HepG2 (cell line): ENCODE measurements around the gene LYPD6B. TPM values are rescaled to one million over a fixed set of nuclear protein-coding genes. Genes with fewer than 3 reads are reported as not detected.

Experiments
- ATAC-seq: fragments of 200-7000 bp; cut with Tn5 transposase; 3 replicates; pipeline ENCODE4 v1.9.1; 2020; ENCODE audit warnings: mild to moderate bottlenecking, moderate library complexity
- BruUV-seq: library from RNA; stranded (reverse); fragments of 400-500 nt; replicated peaks from 2 replicates; lab custom pipeline; 2021; lab: Mats Ljungman, UMichigan
- CTCF ChIA-PET: fragments of 300-600 bp; formaldehyde crosslinking; extraction: SDS; loops from one replicate; lab custom pipeline; 2021; ENCODE audit warnings: low total read pairs, inconsistent platforms, low intra/inter-chr PET ratio; lab: Yijun Ruan, JAX
- POLR2A ChIA-PET: fragments of 350-600 bp; sonication (Branson Sonifier 250); formaldehyde crosslinking; loops from one replicate; lab custom pipeline; 2020; ENCODE audit warnings: antibody characterized with exemption, inconsistent platforms; lab: Yijun Ruan, JAX
- DNase-seq: peaks from one replicate; pipeline ENCODE4 v3.0.0-alpha.2; 2015; ENCODE audit warnings: low spot score
- FAIRE-seq: peaks from 3 replicates; lab custom pipeline; 2011; peaks lifted over from hg19 to GRCh38; lab: Jason Lieb, UNC
- H2AFZ ChIP-seq: one replicate; pipeline ENCODE4 v1.6.1; 2011; ENCODE audit warnings: low read length, inconsistent platforms
- H3K27ac ChIP-seq: fragments of 300-600 bp; 3 replicates; pipeline ENCODE4 v1.8.0; 2011; ENCODE audit warnings: mixed run types, mild to moderate bottlenecking, mixed read lengths, low read length, inconsistent platforms; ENCODE audit not compliant: insufficient read depth; ENCODE audit errors: extremely low read length
- H3K27me3 ChIP-seq, 2 experiments: fragments of 200-600 bp in 1 of 2; 2 replicates in 1 of 2; 3 replicates in 1 of 2; pipeline versions ENCODE4 v1.6.0 to v1.8.0; 2011; ENCODE audit warnings: low read length in 2 of 2, mild to moderate bottlenecking in 2 of 2, moderate library complexity in 2 of 2, inconsistent platforms in 1 of 2; ENCODE audit not compliant: insufficient read depth in 2 of 2, control insufficient read depth in 1 of 2
- H3K36me3 ChIP-seq, 2 experiments: fragments of 200-600 bp in 1 of 2; replicated peaks in 1 of 2; 2 replicates in 1 of 2; 3 replicates in 1 of 2; pipeline versions ENCODE4 v1.5.1 to v1.8.0; 2011; ENCODE audit warnings: low read length in 2 of 2, inconsistent platforms in 1 of 2; ENCODE audit not compliant: insufficient read depth in 2 of 2, control insufficient read depth in 1 of 2
- H3K4me1 ChIP-seq: 2 replicates; pipeline ENCODE4 v1.5.1; 2012; ENCODE audit warnings: low read length, inconsistent platforms; ENCODE audit not compliant: insufficient read depth
- H3K4me2 ChIP-seq: 2 replicates; pipeline ENCODE4 v1.6.0; 2011; ENCODE audit warnings: low read depth, low read length, inconsistent platforms
- H3K4me3 ChIP-seq, 3 experiments: fragments of 200-600 bp in 1 of 3; sonication (generic), shearing (Covaris generic) in 1 of 3; replicated peaks in 1 of 3; 2 replicates each; pipeline ENCODE4 v1.5.1; 2011 to 2016; ENCODE audit warnings: low read length in 3 of 3, inconsistent platforms in 2 of 3, low read depth in 2 of 3, mild to moderate bottlenecking in 2 of 3, control low read depth in 1 of 3, mixed read lengths in 1 of 3; ENCODE audit not compliant: insufficient read depth in 1 of 3
- H3K79me2 ChIP-seq: one replicate; pipeline ENCODE4 v1.6.1; 2011; ENCODE audit warnings: low read length, inconsistent platforms; ENCODE audit not compliant: insufficient read depth
- H3K9ac ChIP-seq: 2 replicates; pipeline ENCODE4 v1.6.0; 2011; ENCODE audit warnings: mild to moderate bottlenecking, low read depth, low read length, inconsistent platforms; ENCODE audit not compliant: insufficient read depth
- H3K9me3 ChIP-seq: 2 replicates; pipeline ENCODE4 v1.5.1; 2012; ENCODE audit warnings: mild to moderate bottlenecking, low read length
- H4K20me1 ChIP-seq: 2 replicates; pipeline ENCODE4 v1.6.0; 2011; ENCODE audit warnings: inconsistent platforms, mild to moderate bottlenecking, low read length, moderate library complexity; ENCODE audit not compliant: insufficient read depth
- GMEB2 ChIP-seq: IDR thresholded peaks from 2 replicates; pipeline ENCODE4 v1.6.1; 2016; ENCODE audit warnings: missing biosample characterization, missing genetic modification reagents, low read depth
- HMGXB4 ChIP-seq, 2 experiments: sonication (generic) in 1 of 2; formaldehyde crosslinking in 1 of 2; IDR thresholded peaks; 2 replicates each; pipeline versions ENCODE4 v1.4.0 to v1.6.1; 2018 to 2020; ENCODE audit warnings: missing genetic modification reagents in 2 of 2, borderline replicate concordance in 1 of 2, low read depth in 1 of 2, mild to moderate bottlenecking in 1 of 2, missing biosample characterization in 1 of 2
- HNRNPL ChIP-seq: fragments of 200-400 bp; formaldehyde crosslinking; IDR thresholded peaks from 2 replicates; pipeline ENCODE4 v1.6.1; 2017; ENCODE audit warnings: mild to moderate bottlenecking, low read depth, low read length
- MAF1 ChIP-seq: sonication (generic); formaldehyde crosslinking; IDR thresholded peaks from 2 replicates; pipeline ENCODE4 v1.5.0; 2020; ENCODE audit warnings: missing genetic modification reagents, borderline replicate concordance
- MEIS2 ChIP-seq: sonication (generic); formaldehyde crosslinking; IDR thresholded peaks from 2 replicates; pipeline ENCODE4 v1.9.0; 2021; ENCODE audit warnings: mild to moderate bottlenecking, missing genetic modification reagents
- NPAS2 ChIP-seq: sonication (generic); formaldehyde crosslinking; IDR thresholded peaks from 2 replicates; pipeline ENCODE4 v1.8.0; 2022; ENCODE audit warnings: mild to moderate bottlenecking, missing genetic modification reagents, borderline replicate concordance
- PREB ChIP-seq: sonication (generic); formaldehyde crosslinking; IDR thresholded peaks from 2 replicates; pipeline ENCODE4 v1.4.0; 2020; ENCODE audit warnings: missing genetic modification reagents
- RFX5 ChIP-seq: IDR thresholded peaks from 2 replicates; pipeline ENCODE4 v1.6.1; 2011; ENCODE audit warnings: low read depth, low read length, improper control_type of control experiment
- SMARCC2 ChIP-seq: fragments of 450-650 bp; IDR thresholded peaks from 2 replicates; pipeline ENCODE4 v1.6.1; 2017; ENCODE audit warnings: antibody characterized with exemption, mild to moderate bottlenecking
- STAT5B ChIP-seq: sonication (generic); formaldehyde crosslinking; IDR thresholded peaks from 2 replicates; pipeline ENCODE4 v1.4.0; 2020; ENCODE audit warnings: missing genetic modification reagents
- THAP8 ChIP-seq: sonication (generic); formaldehyde crosslinking; IDR thresholded peaks from 2 replicates; pipeline ENCODE4 v1.5.1; 2020; ENCODE audit warnings: missing genetic modification reagents, mild to moderate bottlenecking, borderline replicate concordance
- ZBTB4 ChIP-seq: sonication (generic); formaldehyde crosslinking; IDR thresholded peaks from 2 replicates; pipeline ENCODE4 v1.4.0; 2020; ENCODE audit warnings: missing genetic modification reagents, mild to moderate bottlenecking, borderline replicate concordance
- ZNF510 ChIP-seq: sonication (generic); formaldehyde crosslinking; IDR thresholded peaks from 2 replicates; pipeline ENCODE4 v1.4.0; 2020; ENCODE audit warnings: low read depth, mild to moderate bottlenecking, missing genetic modification reagents
- ZNF552 ChIP-seq: sonication (generic); formaldehyde crosslinking; IDR thresholded peaks from 2 replicates; pipeline ENCODE4 v1.9.0; 2022; ENCODE audit warnings: missing genetic modification reagents, mild to moderate bottlenecking, borderline replicate concordance
- ZNF790 ChIP-seq: sonication (generic); formaldehyde crosslinking; IDR thresholded peaks from 2 replicates; pipeline ENCODE4 v1.8.0; 2022; ENCODE audit warnings: missing genetic modification reagents, mild to moderate bottlenecking, borderline replicate concordance
- WGBS: methylation state at CpG from one replicate; pipeline ENCODE4 v1.1.6; 2017; ENCODE audit warnings: low lambda C conversion rate; 5-methylcytosine and 5-hydroxymethylcytosine counted together
- in situ Hi-C: cut with HindIII; loops from 2 replicates; pipeline ENCODE4 v1.10.0; 2017; ENCODE audit warnings: low pct_unique_long_range_greater_than_20kb; ENCODE audit not compliant: extremely low pct_ligation_motif_present
- intact Hi-C: fragments of 100-400 bp; cut with micrococcal nuclease; formaldehyde crosslinking; loops from one replicate; pipeline ENCODE4 v1.10.0; 2022; ENCODE audit not compliant: unreplicated experiment
- polyA plus RNA-seq, 8 experiments: library from polyadenylated mRNA; depleted of rRNA in 3 of 8; stranded (reverse) in 7 of 8; unstranded in 1 of 8; fragments of >200 nt; fragmentation: Illumina TruSeq in 4 of 8; extraction: Trizol in 4 of 8; gene quantifications; 2 replicates each; pipeline versions ENCODE4 v1.2.1 to v1.2.3, GENCODE V29; 2011 to 2016; ENCODE audit warnings: low read depth in 4 of 8, missing spikeins in 1 of 8, mixed read lengths in 1 of 8; ENCODE audit not compliant: insufficient read depth in 1 of 8
- total RNA-seq, 5 experiments: library from RNA; depleted of rRNA; stranded (reverse); fragments of >200 nt; fragmentation: Illumina TruSeq; extraction: Trizol; gene quantifications; 2 replicates each; pipeline ENCODE4 v1.2.3, GENCODE V29; 2016; ENCODE audit warnings: low read depth in 1 of 5

Gene LYPD6B
- total and polyA plus RNA-seq, 2 of the 13 experiments (the other 11 are each of a cell fraction or from before 2014, with no cell fraction given): not detected

GRCh38 chr2:149075853-149076252 lies 37.4 kb downstream of the LYPD6B start:
- CTCF ChIA-PET: no interaction called here
- in situ Hi-C loops (no loop called here), intact Hi-C loops (no loop called here)
- ATAC-seq: no peak
- no peak overlapping the region for H3K9ac ChIP-seq
- BruUV-seq: no TSS peak
- no peak overlapping the region for H3K4me2 ChIP-seq
- no peak for FAIRE-seq
- no peaks in the 10 kb centered on the region for H3K79me2 ChIP-seq
- H4K20me1 ChIP-seq: no peaks in the 10 kb centered on the region
- DNase-seq: no peak
- POLR2A ChIA-PET: no interaction called here
- TF ChIP-seq GMEB2 (CRISPR knock-in tag): no peak
- TF ChIP-seq ZNF552 (CRISPR knock-in tag): no peak
- no peak for TF ChIP-seq PREB (CRISPR knock-in tag)
- TF ChIP-seq HNRNPL: no peak
- TF ChIP-seq ZNF790: no peak
- no peak for TF ChIP-seq HMGXB4 (CRISPR knock-in tag; IDR thresholded peaks at IDR 0.05; ENCODE audit: borderline replicate concordance in 1 of 2, low read depth in 1 of 2)
- TF ChIP-seq SMARCC2: no peak
- TF ChIP-seq ZNF510 (CRISPR knock-in tag): no peak
- no peak for TF ChIP-seq NPAS2 (CRISPR knock-in tag)
- TF ChIP-seq STAT5B: no peak
- TF ChIP-seq THAP8 (CRISPR knock-in tag): no peak
- TF ChIP-seq RFX5: no peak
- TF ChIP-seq MAF1 (CRISPR knock-in tag): no peak
- no peak for TF ChIP-seq MEIS2 (CRISPR knock-in tag)
- TF ChIP-seq ZBTB4 (CRISPR knock-in tag): no peak
- WGBS: 25% methylated on average over 10 of the region's 10 CpGs
- H3K27me3 ChIP-seq: peaks cover 0 to 12% of the 10 kb centered on the region in 2 experiments; a peak in 1 of 5 replicates
- no peak overlapping the region for H3K4me3 ChIP-seq
- no peaks in the 10 kb centered on the region for H3K9me3 ChIP-seq
- H2AFZ ChIP-seq: peak overlapping the region; percentile 39
- H3K36me3 ChIP-seq: no peaks in the 10 kb centered on the region
- H3K27ac ChIP-seq: no peak overlapping the region
- no peaks in the 10 kb centered on the region for H3K4me1 ChIP-seq
